VCaP (cell line): ENCODE measurements around the gene CENPU.

Experiments
- H3K27ac ChIP-seq: fragments of 450-650 bp; 2 replicates; pipeline ENCODE4 v1.5.1; 2017
- CTCF ChIP-seq: fragments of 450-650 bp; conservative IDR thresholded peaks from 2 replicates; pipeline ENCODE4 v1.5.1; 2017; ENCODE audit warnings: mild to moderate bottlenecking, moderate library complexity

Gene CENPU

GRCh38 chr4:184688447-184688846 is 45.4 kb downstream of the CENPU start:
- H3K27ac ChIP-seq = no peak overlapping the region
- TF ChIP-seq CTCF = no peak

- no peak for TF ChIP-seq CTCF
- no peak overlapping the region for H3K27ac ChIP-seq
Observed at GRCh38 chr4:184688005-184688404, 45.9 kb downstream of the CENPU start.

- no peak for TF ChIP-seq CTCF
- no peak overlapping the region for H3K27ac ChIP-seq
Observed at GRCh38 chr4:184684491-184685189, 49.3 kb downstream of the CENPU start.

GRCh38 chr4:184681916-184682315 is 52.0 kb downstream of the CENPU start:
- no peak for TF ChIP-seq CTCF
- no peak overlapping the region for H3K27ac ChIP-seq

- no peak for TF ChIP-seq CTCF
- H3K27ac ChIP-seq = no peak overlapping the region
Observed at GRCh38 chr4:184680698-184681097, 53.2 kb downstream of the CENPU start.

GRCh38 chr4:184675821-184676492 is 57.9 kb downstream of the CENPU start:
- no peak overlapping the region for H3K27ac ChIP-seq
- no peak for TF ChIP-seq CTCF

- H3K27ac ChIP-seq = no peak overlapping the region
- TF ChIP-seq CTCF = no peak
Observed at GRCh38 chr4:184675018-184675417, 58.9 kb downstream of the CENPU start.
